ENCODE results near the gene GIGYF2.

- TF ChIP-seq CTCF (IDR thresholded peaks at IDR 0.05) (no peak), POLR2A (IDR thresholded peaks at IDR 0.05) (no peak)
Measured at GRCh38 chr2:232772531-232772930, 75.4 kb downstream of the GIGYF2 start.

All from prostate gland (tissue), 2 donors.